A549 (cell line): ENCODE data around the gene ZDHHC22. TPM values are rescaled to one million over a fixed set of nuclear protein-coding genes. Genes with fewer than 3 reads are reported as not detected.

Experiments used
- ATAC-seq, 2 experiments: fragments of 200-7000 bp in 1 of 2; fragments of >200 bp in 1 of 2; cut with Nextera tagmentation in 1 of 2; cut with Tn5 transposase in 1 of 2; 3 replicates each; pipeline versions ENCODE4 v1.8.0 to v1.9.1; 2018 to 2020; ENCODE audit warnings: mild to moderate bottlenecking in 1 of 2, moderate library complexity in 1 of 2
- CTCF ChIA-PET: fragments of 300-600 bp; sonication (Branson Sonifier 250); formaldehyde crosslinking; extraction: SDS; loops from one replicate; lab custom pipeline; 2021; ENCODE audit warnings: antibody characterized with exemption, inconsistent platforms; lab: Yijun Ruan, JAX
- POLR2A ChIA-PET: fragments of 350-600 bp; formaldehyde crosslinking; extraction: SDS; loops from one replicate; lab custom pipeline; 2021; ENCODE audit warnings: antibody characterized with exemption, inconsistent platforms; lab: Yijun Ruan, JAX
- DNase-seq, 2 experiments: peaks; one replicate each; pipeline versions ENCODE4 v3.0.0 to v3.0.0-alpha.2; 2011 to 2016; ENCODE audit warnings: low read depth in 1 of 2, low spot score in 1 of 2
- FAIRE-seq: peaks from 2 replicates; lab custom pipeline; 2011; peaks lifted over from hg19 to GRCh38; lab: Jason Lieb, UNC
- H3K27ac ChIP-seq, 2 experiments: fragments of >200 bp; sonication (Bioruptor Twin); formaldehyde crosslinking; 3 replicates each; pipeline ENCODE4 v1.5.1; 2016 to 2017
- H3K4me1 ChIP-seq: fragments of >200 bp; sonication (Bioruptor Twin); formaldehyde crosslinking; 3 replicates; pipeline ENCODE4 v1.6.1; 2016
- H3K4me2 ChIP-seq: fragments of >200 bp; sonication (Bioruptor Twin); formaldehyde crosslinking; 3 replicates; pipeline ENCODE4 v1.6.1; 2016
- H3K4me3 ChIP-seq: fragments of >200 bp; sonication (Bioruptor Twin); formaldehyde crosslinking; 3 replicates; pipeline ENCODE4 v1.5.1; 2016
- H3K9me3 ChIP-seq: fragments of >200 bp; sonication (Bioruptor Twin); formaldehyde crosslinking; 3 replicates; pipeline ENCODE4 v1.6.1; 2016
- CBX8 ChIP-seq: fragments of 200-600 bp; sonication (generic); IDR thresholded peaks from 2 replicates; pipeline ENCODE4 v1.6.1; 2016
- CEBPB ChIP-seq, 2 experiments: fragments of >200 bp in 1 of 2; sonication (Bioruptor Twin) in 1 of 2; formaldehyde crosslinking in 1 of 2; IDR thresholded peaks; 2 replicates each; pipeline ENCODE4 v1.6.1; 2012 to 2016
- CTCF ChIP-seq: fragments of >200 bp; sonication (Bioruptor Twin); formaldehyde crosslinking; IDR thresholded peaks from 3 replicates; pipeline ENCODE4 v1.5.1; 2016
- FOXS1 ChIP-seq: fragments of 250-450 bp; sonication (Bioruptor Pico); IDR thresholded peaks from 2 replicates; pipeline ENCODE4 v1.5.0; 2020; ENCODE audit warnings: mild to moderate bottlenecking, moderate library complexity
- GATA3 ChIP-seq: IDR thresholded peaks from 2 replicates; pipeline ENCODE4 v1.6.1; 2012; ENCODE audit warnings: borderline replicate concordance
- HEYL ChIP-seq: fragments of 250-450 bp; sonication (Bioruptor Pico); IDR thresholded peaks from 2 replicates; pipeline ENCODE4 v1.8.0; 2021; ENCODE audit warnings: mild to moderate bottlenecking, moderate library complexity
- HOXA7 ChIP-seq: fragments of 250-450 bp; sonication (Bioruptor Pico); IDR thresholded peaks from 2 replicates; pipeline ENCODE4 v1.5.0; 2020; ENCODE audit warnings: mild to moderate bottlenecking, moderate library complexity
- MYC ChIP-seq: IDR thresholded peaks from 2 replicates; pipeline ENCODE4 v1.6.1; 2012; ENCODE audit warnings: mild to moderate bottlenecking, inconsistent platforms, low read length, improper control_type of control experiment, borderline replicate concordance
- RFX5 ChIP-seq: fragments of 450-650 bp; IDR thresholded peaks from 2 replicates; pipeline ENCODE4 v1.7.1; 2014; ENCODE audit warnings: antibody characterized with exemption, mild to moderate bottlenecking, moderate library complexity
- RNF2 ChIP-seq: fragments of 200-600 bp; sonication (generic); IDR thresholded peaks from 2 replicates; pipeline ENCODE4 v1.6.1; 2016; ENCODE audit warnings: low read depth, mild to moderate bottlenecking, antibody characterized with exemption, moderate library complexity, borderline replicate concordance
- SMC3 ChIP-seq: fragments of >200 bp; sonication (Bioruptor Twin); formaldehyde crosslinking; IDR thresholded peaks from 3 replicates; pipeline ENCODE4 v1.6.1; 2018; ENCODE audit warnings: inconsistent platforms
- TFCP2L1 ChIP-seq: fragments of 250-450 bp; sonication (Bioruptor Pico); IDR thresholded peaks from 2 replicates; pipeline ENCODE4 v1.5.0; 2021; ENCODE audit warnings: mild to moderate bottlenecking
- ZNF302 ChIP-seq: fragments of 250-450 bp; sonication (Bioruptor Pico); IDR thresholded peaks from 2 replicates; pipeline ENCODE4 v1.9.0; 2021; ENCODE audit warnings: inconsistent platforms, mild to moderate bottlenecking, moderate library complexity
- WGBS: methylation state at CpG from one replicate; pipeline ENCODE4 v1.1.6; 2017; ENCODE audit errors: missing lambda C conversion rate; 5-methylcytosine and 5-hydroxymethylcytosine counted together
- polyA plus RNA-seq, 4 experiments: library from polyadenylated mRNA; depleted of rRNA in 3 of 4; stranded (reverse); fragments of >200 nt; fragmentation: RNase III in 1 of 4; extraction: RNeasy Plus Mini Kit Qiagen cat#74134 plus additional on column Dnase treatment in 1 of 4; gene quantifications; 2 replicates in 3 of 4; 3 replicates in 1 of 4; pipeline ENCODE4 v1.2.3, GENCODE V29; 2011 to 2017
- TF ChIP-seq, protein P1 (sequence below): fragments of 250-450 bp; sonication (Bioruptor Pico); IDR thresholded peaks from 2 replicates; pipeline ENCODE4 v1.5.0; 2020; ENCODE audit warnings: low read depth, mild to moderate bottlenecking, moderate library complexity
- TF ChIP-seq, protein P2 (sequence below): fragments of 200-600 bp; sonication (generic); IDR thresholded peaks from 2 replicates; pipeline ENCODE4 v1.6.1; 2016; ENCODE audit warnings: antibody characterized with exemption, mild to moderate bottlenecking, moderate library complexity
- TF ChIP-seq, protein P3 (sequence below): fragments of 450-650 bp; IDR thresholded peaks from 2 replicates; pipeline ENCODE4 v1.6.1; 2014; ENCODE audit warnings: antibody characterized with exemption
- TF ChIP-seq, protein P4 (sequence below): fragments of >200 bp; sonication (Bioruptor Twin); formaldehyde crosslinking; IDR thresholded peaks from 2 replicates; pipeline ENCODE4 v1.6.1; 2016

Gene ZDHHC22
- polyA plus RNA-seq, 2 of the 4 experiments (the other 2 are of a cell fraction) = 0.04 to 0.23 TPM

DNA sequence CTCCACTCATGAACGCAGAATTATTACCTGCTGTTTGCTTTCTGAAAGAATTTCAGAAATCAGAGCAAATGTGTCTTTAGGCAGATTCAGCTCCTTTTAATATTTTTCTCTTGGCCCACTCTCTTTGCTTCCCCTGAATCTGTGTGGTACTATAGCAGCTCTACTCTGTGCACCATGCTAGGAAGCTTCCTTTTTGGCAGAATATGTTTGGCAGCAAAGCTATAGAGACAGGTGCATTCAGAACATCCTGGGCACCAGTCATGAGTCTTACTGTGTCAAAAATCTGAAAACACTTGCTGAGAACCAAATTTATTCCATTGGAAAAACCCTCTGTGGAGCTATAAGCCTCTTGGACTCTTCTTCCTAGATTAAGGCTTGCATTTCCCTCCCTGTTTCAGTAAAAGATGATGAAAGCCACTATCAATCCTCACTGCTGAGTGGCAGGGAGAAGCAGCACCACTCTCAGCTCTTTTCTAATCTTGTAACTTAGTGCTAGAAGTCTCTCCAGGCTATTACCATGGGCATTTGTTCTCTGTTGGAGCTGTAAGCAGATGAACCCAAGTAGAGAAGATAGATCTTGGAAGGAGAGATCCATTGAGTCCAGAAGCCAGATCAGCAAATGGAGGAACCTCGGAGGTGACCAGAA is 25.3 kb downstream of the ZDHHC22 start (continued):
- TF ChIP-seq FOXS1 (CRISPR knock-in tag) = no peak

DNA sequence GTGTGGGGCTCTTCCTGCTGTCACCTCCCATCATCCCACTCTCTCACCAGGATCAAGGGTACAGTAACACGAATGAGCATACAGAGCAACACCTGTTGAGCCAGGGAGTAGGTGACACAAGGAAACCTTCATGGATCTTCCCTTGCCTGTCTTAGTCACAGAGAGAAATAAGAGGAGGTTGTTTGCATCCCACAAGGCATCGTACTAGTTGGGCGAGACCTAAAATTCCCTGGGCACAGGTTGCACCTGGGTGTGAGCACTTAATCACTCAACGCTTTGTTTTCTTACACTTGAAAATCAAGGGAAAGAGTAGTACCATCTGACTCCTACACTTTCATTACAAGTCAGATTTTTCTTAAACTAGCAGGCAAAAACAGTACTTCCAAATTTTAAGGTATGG is 27.0 kb downstream of the ZDHHC22 start:
- Histone ChIP-seq H3K9me3 (no peaks in the 10 kb centered on the region), H3K4me1 (no peaks in the 10 kb centered on the region), H3K4me3 (no peak overlapping the region), H3K4me2 (no peak overlapping the region), H3K27ac (no peak overlapping the region)
- TF ChIP-seq MYC = no peak
- TF ChIP-seq, protein P1, sequence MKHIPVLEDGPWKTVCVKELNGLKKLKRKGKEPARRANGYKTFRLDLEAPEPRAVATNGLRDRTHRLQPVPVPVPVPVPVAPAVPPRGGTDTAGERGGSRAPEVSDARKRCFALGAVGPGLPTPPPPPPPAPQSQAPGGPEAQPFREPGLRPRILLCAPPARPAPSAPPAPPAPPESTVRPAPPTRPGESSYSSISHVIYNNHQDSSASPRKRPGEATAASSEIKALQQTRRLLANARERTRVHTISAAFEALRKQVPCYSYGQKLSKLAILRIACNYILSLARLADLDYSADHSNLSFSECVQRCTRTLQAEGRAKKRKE (CRISPR knock-in tag) = no peak
- TF ChIP-seq HEYL (CRISPR knock-in tag) = no peak
- TF ChIP-seq GATA3 = no peak
- TF ChIP-seq, protein P2, sequence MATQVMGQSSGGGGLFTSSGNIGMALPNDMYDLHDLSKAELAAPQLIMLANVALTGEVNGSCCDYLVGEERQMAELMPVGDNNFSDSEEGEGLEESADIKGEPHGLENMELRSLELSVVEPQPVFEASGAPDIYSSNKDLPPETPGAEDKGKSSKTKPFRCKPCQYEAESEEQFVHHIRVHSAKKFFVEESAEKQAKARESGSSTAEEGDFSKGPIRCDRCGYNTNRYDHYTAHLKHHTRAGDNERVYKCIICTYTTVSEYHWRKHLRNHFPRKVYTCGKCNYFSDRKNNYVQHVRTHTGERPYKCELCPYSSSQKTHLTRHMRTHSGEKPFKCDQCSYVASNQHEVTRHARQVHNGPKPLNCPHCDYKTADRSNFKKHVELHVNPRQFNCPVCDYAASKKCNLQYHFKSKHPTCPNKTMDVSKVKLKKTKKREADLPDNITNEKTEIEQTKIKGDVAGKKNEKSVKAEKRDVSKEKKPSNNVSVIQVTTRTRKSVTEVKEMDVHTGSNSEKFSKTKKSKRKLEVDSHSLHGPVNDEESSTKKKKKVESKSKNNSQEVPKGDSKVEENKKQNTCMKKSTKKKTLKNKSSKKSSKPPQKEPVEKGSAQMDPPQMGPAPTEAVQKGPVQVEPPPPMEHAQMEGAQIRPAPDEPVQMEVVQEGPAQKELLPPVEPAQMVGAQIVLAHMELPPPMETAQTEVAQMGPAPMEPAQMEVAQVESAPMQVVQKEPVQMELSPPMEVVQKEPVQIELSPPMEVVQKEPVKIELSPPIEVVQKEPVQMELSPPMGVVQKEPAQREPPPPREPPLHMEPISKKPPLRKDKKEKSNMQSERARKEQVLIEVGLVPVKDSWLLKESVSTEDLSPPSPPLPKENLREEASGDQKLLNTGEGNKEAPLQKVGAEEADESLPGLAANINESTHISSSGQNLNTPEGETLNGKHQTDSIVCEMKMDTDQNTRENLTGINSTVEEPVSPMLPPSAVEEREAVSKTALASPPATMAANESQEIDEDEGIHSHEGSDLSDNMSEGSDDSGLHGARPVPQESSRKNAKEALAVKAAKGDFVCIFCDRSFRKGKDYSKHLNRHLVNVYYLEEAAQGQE = no peak
- TF ChIP-seq SMC3 = no peak
- no peak for TF ChIP-seq CEBPB (IDR thresholded peaks at IDR 0.05)
- TF ChIP-seq RNF2 = no peak
- TF ChIP-seq ZNF302 (CRISPR knock-in tag) = no peak
- TF ChIP-seq CTCF = no peak
- TF ChIP-seq, protein P3, sequence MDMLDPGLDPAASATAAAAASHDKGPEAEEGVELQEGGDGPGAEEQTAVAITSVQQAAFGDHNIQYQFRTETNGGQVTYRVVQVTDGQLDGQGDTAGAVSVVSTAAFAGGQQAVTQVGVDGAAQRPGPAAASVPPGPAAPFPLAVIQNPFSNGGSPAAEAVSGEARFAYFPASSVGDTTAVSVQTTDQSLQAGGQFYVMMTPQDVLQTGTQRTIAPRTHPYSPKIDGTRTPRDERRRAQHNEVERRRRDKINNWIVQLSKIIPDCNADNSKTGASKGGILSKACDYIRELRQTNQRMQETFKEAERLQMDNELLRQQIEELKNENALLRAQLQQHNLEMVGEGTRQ = no peak
- TF ChIP-seq, protein P4, sequence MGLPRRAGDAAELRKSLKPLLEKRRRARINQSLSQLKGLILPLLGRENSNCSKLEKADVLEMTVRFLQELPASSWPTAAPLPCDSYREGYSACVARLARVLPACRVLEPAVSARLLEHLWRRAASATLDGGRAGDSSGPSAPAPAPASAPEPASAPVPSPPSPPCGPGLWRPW = no peak
- no peak for TF ChIP-seq CBX8
- TF ChIP-seq RFX5 = no peak
- FAIRE-seq (no peak), DNase-seq (no peak), ATAC-seq (no peak)
- ChIA-PET POLR2A (interaction anchor here (1.0 kb wide), 1 partner anchor 9 kb away, joined by 3 read pairs; no protein-coding TSS in a partner anchor), CTCF (interaction anchor here (0.7 to 7.0 kb wide), 7 partner anchors 11 to 870 kb away, joined by 3 to 60 read pairs (median 6); no protein-coding TSS in a partner anchor)
- 90% methylated on average over 4 of the region's 4 CpGs for WGBS

DNA sequence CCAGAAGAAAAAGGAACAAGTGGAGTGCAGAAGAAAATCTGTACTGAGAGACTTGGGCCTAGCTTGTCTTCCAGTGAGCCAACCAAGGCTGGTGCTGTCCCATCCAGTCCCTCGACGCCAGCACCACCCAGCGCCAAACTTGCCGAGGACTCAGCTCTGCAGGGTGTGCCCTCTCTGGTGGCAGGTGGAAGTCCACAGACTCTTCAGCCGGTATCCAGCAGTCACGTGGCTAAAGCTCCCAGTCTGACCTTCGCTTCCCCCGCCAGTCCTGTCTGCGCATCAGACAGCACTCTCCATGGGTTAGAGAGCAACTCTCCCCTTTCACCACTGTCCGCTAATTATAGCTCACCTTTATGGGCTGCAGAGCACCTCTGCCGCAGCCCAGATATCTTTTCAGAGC is 27.9 kb downstream of the ZDHHC22 start:
- CTCF ChIA-PET = interaction anchor here (1.1 to 7.0 kb wide), 7 partner anchors 9 to 241 kb away, joined by 6 to 60 read pairs (median 8); no protein-coding TSS in a partner anchor
- no peak overlapping the region for H3K27ac ChIP-seq
- WGBS = 89% methylated on average over 11 of the region's 11 CpGs
- no peaks in the 10 kb centered on the region for H3K4me1 ChIP-seq
- no peak overlapping the region for H3K4me3 ChIP-seq
- POLR2A ChIA-PET = interaction anchor here (1.0 kb wide), 1 partner anchor 10 kb away, joined by 3 read pairs; no protein-coding TSS in a partner anchor
- FAIRE-seq (no peak), DNase-seq (no peak), ATAC-seq (peak; percentile 30 to 45; a peak in 2 of 6 replicates)
- H3K4me2 ChIP-seq = no peak overlapping the region
- TF ChIP-seq TFCP2L1 (CRISPR knock-in tag) (no peak), HOXA7 (no peak)
- H3K9me3 ChIP-seq = no peaks in the 10 kb centered on the region
